ENCODE data around the gene GALNT3.

The GALNT3 gene

GRCh38 chr2:165720511-165720910 is 73.5 kb downstream of the GALNT3 start:
- no peak for DNase-seq

GRCh38 chr2:165718610-165719210 is 75.3 kb downstream of the GALNT3 start:
- no peak for DNase-seq

GRCh38 chr2:165716091-165716490 is 78.0 kb downstream of the GALNT3 start:
- no peak for DNase-seq

- no peak for DNase-seq
Observed at GRCh38 chr2:165706960-165707487, 87.0 kb downstream of the GALNT3 start.

GRCh38 chr2:165701147-165701546 is 92.9 kb downstream of the GALNT3 start:
- no peak for DNase-seq

GRCh38 chr2:165700531-165700930 is 93.5 kb downstream of the GALNT3 start:
- no peak for DNase-seq

GRCh38 chr2:165699946-165700345 is 94.1 kb downstream of the GALNT3 start:
- DNase-seq, result no peak

GRCh38 chr2:165698444-165698884 is 95.6 kb downstream of the GALNT3 start:
- peak; percentile 71 for DNase-seq

GRCh38 chr2:165697748-165698443 is 96.2 kb downstream of the GALNT3 start:
- DNase-seq, result peak; percentile 91

Data from NCI-H1105 treated with DMSO at 0.1 percent for 48 hours (cell line).